Memory B cell (primary cell): ENCODE measurements around the gene ALK.

Experiments used
- ATAC-seq: fragments of 150-1000 bp; cut with Tn5 transposase; 2 replicates; pipeline ENCODE4 v1.10.0; 2021; ENCODE audit warnings: low read depth, mild to moderate bottlenecking, moderate library complexity
- DNase-seq, 2 donors: peaks; one replicate each; pipeline ENCODE4 v3.0.0; 2022; ENCODE audit warnings: low spot score in 2 of 2
- H3K27ac Mint-ChIP-seq: one replicate; pipeline ENCODE4 v1.8.0; 2022; ENCODE audit warnings: mild to moderate bottlenecking, moderate library complexity, mixed read lengths
- H3K27me3 Mint-ChIP-seq: one replicate; pipeline ENCODE4 v1.8.0; 2022; ENCODE audit warnings: mixed read lengths
- H3K36me3 Mint-ChIP-seq: one replicate; pipeline ENCODE4 v1.8.0; 2022; ENCODE audit warnings: mild to moderate bottlenecking, mixed read lengths
- H3K4me1 Mint-ChIP-seq: one replicate; pipeline ENCODE4 v1.8.0; 2022; ENCODE audit warnings: mixed read lengths
- H3K4me3 Mint-ChIP-seq: one replicate; pipeline ENCODE4 v1.8.0; 2022; ENCODE audit warnings: mild to moderate bottlenecking, moderate library complexity, mixed read lengths
- H3K9me3 Mint-ChIP-seq: one replicate; pipeline ENCODE4 v1.8.0; 2022; ENCODE audit warnings: mixed read lengths

The ALK gene

DNA sequence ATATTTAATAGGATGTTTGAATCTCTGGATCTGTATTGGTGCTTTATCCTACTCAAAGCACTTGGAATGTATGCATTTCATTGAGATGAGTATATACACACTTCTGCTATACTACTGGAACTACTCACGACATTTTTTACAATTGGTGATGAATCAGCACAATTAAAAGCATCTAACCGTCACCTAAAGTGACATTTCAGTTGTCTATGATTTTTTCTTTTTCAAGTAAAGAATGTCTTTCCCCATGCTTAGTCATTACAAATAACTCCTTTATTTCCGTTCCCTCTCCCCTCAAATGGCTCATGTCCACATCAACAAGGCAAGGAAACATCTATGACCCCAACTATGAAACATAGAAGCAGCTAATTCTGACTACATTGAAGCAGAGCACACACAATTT lies 728.9 kb downstream of the ALK start:
- DNase-seq (no peak), ATAC-seq (no peak)
- Mint-ChIP-seq H3K27ac (no peak overlapping the region), H3K36me3 (peaks cover 5% of the 10 kb centered on the region), H3K4me1 (no peaks in the 10 kb centered on the region), H3K9me3 (peaks cover 2% of the 10 kb centered on the region), H3K4me3 (no peak overlapping the region), H3K27me3 (peaks cover 1% of the 10 kb centered on the region)

DNA sequence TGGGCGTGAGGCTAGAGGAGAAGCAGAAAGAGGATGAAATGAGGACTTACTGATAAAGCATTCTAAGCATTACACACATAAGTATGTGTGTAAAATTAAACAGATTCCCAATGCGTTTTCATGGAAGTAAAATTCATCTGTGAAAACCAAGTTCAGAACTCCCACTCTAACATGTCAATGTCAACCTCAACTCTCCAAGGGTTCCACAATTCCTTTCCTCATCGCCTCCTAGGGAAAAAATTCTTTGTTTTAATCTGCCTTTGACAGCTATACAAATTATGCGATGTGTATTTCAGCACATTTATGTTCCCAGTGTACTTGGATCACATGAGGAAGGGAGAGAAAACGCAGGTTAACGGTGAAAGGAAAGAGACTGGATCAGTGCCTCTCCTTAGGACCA lies 729.6 kb downstream of the ALK start:
- no peak overlapping the region for H3K4me3 Mint-ChIP-seq
- peaks cover 1% of the 10 kb centered on the region for H3K27me3 Mint-ChIP-seq
- H3K27ac Mint-ChIP-seq, result no peak overlapping the region
- H3K4me1 Mint-ChIP-seq, result no peaks in the 10 kb centered on the region
- H3K9me3 Mint-ChIP-seq, result peaks cover 2% of the 10 kb centered on the region
- no peak for DNase-seq
- peaks cover 8% of the 10 kb centered on the region for H3K36me3 Mint-ChIP-seq
- no peak for ATAC-seq

DNA sequence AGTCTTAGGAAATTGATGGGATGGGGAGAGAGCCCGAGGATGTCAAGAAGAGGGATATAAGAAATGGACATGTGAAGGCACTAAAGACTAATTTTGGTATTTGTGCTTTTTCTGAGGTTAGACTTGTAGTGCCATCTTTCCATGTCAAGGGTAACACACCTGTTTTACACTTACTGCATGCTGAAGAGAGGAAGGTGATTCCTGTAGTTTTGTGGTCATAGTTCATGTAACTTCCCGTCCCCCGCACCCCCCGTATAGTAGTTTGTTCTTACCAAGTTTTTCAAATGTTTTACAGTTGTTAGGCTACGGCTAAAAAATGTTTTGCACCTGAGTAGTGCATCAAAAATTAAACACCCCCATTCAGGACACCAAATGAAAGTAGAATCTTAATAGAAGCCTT lies 732.3 kb downstream of the ALK start:
- no peak for ATAC-seq
- Mint-ChIP-seq H3K4me1 (no peaks in the 10 kb centered on the region), H3K27me3 (no peaks in the 10 kb centered on the region), H3K9me3 (peaks cover 2% of the 10 kb centered on the region), H3K4me3 (no peak overlapping the region), H3K36me3 (peaks cover 11% of the 10 kb centered on the region), H3K27ac (no peak overlapping the region)
- DNase-seq, result no peak

DNA sequence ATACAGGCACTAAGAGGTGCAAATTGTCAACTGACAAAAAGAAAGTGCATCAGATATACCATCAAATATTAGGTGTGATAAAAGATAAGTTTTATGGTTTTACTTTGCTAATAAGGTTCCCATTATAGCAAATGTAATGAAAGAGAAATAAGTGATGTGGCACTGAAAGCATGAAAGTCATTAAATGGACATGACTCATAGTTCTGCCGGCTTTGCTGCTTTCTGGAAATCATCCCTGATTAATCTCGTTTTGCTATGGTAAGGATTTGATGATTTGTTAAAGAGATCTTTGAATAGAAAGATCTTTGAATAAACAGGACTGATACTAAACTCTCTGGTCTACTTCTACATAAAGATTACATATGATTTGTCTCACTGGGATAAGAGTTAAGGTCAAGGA lies 733.5 kb downstream of the ALK start:
- Mint-ChIP-seq H3K36me3 (peaks cover 11% of the 10 kb centered on the region), H3K27me3 (no peaks in the 10 kb centered on the region), H3K4me1 (no peaks in the 10 kb centered on the region), H3K4me3 (no peak overlapping the region), H3K27ac (no peak overlapping the region), H3K9me3 (peaks cover 2% of the 10 kb centered on the region)
- DNase-seq, result no peak
- no peak for ATAC-seq

DNA sequence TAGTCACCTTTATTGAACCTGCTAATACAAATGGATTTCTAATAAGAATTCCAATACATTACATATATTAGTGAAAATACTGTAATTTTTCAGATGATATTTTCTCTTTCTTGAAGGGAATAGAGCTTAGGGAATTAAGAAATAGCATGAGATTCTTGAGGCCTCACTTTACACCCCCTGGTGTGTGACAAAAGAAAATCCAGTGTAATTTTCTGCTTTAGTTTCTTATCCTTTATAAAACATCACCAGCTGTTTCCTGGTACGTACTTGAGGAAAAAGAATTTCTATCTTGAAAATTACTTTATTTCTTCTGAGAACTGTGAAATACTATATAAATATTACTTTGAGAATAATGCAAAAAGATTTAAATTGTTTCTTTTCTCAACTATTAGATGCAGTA lies 734.6 kb downstream of the ALK start:
- Mint-ChIP-seq H3K36me3 (peaks cover 11% of the 10 kb centered on the region), H3K4me1 (no peaks in the 10 kb centered on the region), H3K4me3 (no peak overlapping the region), H3K27ac (no peak overlapping the region), H3K9me3 (peaks cover 2% of the 10 kb centered on the region), H3K27me3 (no peaks in the 10 kb centered on the region)
- no peak for DNase-seq
- no peak for ATAC-seq

DNA sequence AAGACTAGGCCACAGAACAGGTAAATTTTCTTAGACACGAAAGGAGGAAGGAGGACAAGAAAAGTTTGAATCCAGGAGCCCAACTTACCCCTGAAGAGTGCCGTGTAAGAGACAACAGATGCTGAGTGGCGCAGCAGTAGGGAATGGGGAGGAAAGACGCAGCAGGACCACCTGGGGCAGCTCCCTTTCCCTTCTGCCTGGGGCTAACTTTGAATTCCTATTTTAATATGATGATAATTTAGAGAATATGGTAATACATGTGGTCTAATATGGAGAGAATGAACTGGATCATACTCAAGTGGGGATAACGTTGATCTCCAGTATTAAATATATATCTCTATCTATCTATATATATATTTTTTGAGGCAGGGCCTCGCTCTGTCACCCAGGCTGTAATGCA lies 736.9 kb downstream of the ALK start:
- Mint-ChIP-seq H3K4me3 (no peak overlapping the region), H3K36me3 (peaks cover 11% of the 10 kb centered on the region), H3K27me3 (no peaks in the 10 kb centered on the region), H3K4me1 (no peaks in the 10 kb centered on the region), H3K9me3 (peaks cover 2% of the 10 kb centered on the region), H3K27ac (peak overlapping the region; percentile 39)
- ATAC-seq, result no peak
- DNase-seq, result no peak

DNA sequence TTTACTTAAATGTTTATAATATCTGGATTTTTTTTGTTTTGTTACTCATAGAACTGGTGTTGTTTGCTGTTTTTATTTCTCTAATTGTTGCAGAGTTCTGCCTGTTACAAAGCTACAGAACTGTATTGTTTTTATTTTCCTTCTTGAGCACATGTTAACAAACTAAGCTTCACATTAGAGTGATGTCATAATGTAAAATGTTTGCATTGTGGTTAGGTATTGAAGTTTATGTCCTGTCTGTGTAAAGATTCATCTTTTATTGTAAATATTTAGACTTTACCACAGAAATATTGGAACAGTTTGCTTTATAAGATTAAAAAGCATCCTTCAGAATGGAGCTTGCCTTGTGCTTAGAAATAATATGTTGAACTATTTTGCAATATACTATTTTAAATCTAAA lies 738.5 kb downstream of the ALK start:
- Mint-ChIP-seq H3K27ac (no peak overlapping the region), H3K4me3 (no peak overlapping the region), H3K4me1 (no peaks in the 10 kb centered on the region), H3K36me3 (peaks cover 9% of the 10 kb centered on the region), H3K9me3 (peaks cover 2% of the 10 kb centered on the region), H3K27me3 (no peaks in the 10 kb centered on the region)
- ATAC-seq (no peak), DNase-seq (no peak)

DNA sequence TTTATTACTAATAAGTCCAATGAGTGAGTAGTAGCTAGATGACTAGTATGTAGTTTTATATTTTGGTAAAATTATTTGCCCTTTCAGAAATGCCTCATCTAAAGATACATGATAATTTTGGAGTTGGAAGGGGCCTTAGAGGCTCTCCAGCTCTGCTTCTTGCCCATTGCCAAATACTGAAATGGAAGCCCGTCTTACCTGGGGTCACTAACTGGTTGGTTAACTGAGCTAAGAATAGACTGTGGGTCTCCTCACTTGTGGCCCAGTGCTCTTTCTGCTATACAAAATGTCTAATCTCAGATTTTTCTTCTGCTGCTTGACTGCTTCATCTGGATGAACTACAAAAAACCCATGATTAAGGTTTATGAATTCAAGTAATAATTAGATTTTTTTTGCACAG lies 739.1 kb downstream of the ALK start:
- no peak overlapping the region for H3K27ac Mint-ChIP-seq
- peaks cover 4% of the 10 kb centered on the region for H3K36me3 Mint-ChIP-seq
- ATAC-seq (no peak), DNase-seq (no peak)
- no peaks in the 10 kb centered on the region for H3K4me1 Mint-ChIP-seq
- no peaks in the 10 kb centered on the region for H3K9me3 Mint-ChIP-seq
- H3K27me3 Mint-ChIP-seq, result no peaks in the 10 kb centered on the region
- no peak overlapping the region for H3K4me3 Mint-ChIP-seq

DNA sequence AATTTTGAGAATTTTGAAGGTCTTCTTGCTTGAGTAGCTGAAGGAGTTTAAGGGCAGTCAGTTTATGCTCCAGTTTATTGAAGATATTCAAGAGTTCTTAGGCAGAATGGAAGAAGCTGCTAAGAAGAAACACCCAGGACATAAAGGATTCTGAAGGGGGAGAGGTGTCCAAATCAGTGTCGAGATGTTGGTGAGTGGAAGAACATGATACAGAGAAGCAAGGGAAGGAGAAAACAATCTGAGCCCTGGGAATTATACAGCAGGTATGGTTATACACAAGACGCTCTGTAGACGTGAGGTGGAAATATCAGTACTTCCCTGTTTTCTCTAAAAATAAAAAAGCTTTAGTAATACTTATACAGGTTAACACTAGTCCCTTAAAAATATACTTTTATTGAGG lies 746.0 kb downstream of the ALK start:
- H3K4me1 Mint-ChIP-seq, result no peaks in the 10 kb centered on the region

DNA sequence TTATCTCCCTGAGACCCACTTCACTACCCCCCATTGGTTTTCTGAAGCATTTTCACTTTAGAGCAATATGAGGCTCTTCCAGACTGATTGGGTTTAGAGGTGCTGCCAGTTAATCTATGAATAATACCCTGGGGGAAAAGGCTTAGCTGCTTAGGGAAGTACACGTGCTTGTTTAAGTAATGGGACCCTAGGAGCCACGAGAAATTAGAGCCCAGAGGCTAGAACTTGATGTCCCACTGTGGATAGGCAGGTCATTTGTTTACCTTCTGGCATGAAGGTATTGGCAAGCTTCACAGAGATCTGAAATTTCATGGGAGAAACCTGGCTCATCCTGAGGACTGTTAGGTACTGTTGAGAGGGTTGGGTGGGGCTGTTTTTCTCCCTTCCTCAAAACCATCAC lies 746.4 kb downstream of the ALK start:
- no peak overlapping the region for H3K27ac Mint-ChIP-seq
- peaks cover 29% of the 10 kb centered on the region for H3K36me3 Mint-ChIP-seq
- no peaks in the 10 kb centered on the region for H3K9me3 Mint-ChIP-seq
- ATAC-seq (no peak), DNase-seq (no peak)
- no peaks in the 10 kb centered on the region for H3K27me3 Mint-ChIP-seq
- no peak overlapping the region for H3K4me3 Mint-ChIP-seq
- no peaks in the 10 kb centered on the region for H3K4me1 Mint-ChIP-seq

More for the DNA sequence above, 746.0 kb downstream of the ALK start:
- DNase-seq (no peak), ATAC-seq (no peak)
- H3K27ac Mint-ChIP-seq, result no peak overlapping the region
- H3K4me3 Mint-ChIP-seq, result no peak overlapping the region
- no peaks in the 10 kb centered on the region for H3K9me3 Mint-ChIP-seq
- H3K36me3 Mint-ChIP-seq, result peaks cover 29% of the 10 kb centered on the region
- no peaks in the 10 kb centered on the region for H3K27me3 Mint-ChIP-seq

DNA sequence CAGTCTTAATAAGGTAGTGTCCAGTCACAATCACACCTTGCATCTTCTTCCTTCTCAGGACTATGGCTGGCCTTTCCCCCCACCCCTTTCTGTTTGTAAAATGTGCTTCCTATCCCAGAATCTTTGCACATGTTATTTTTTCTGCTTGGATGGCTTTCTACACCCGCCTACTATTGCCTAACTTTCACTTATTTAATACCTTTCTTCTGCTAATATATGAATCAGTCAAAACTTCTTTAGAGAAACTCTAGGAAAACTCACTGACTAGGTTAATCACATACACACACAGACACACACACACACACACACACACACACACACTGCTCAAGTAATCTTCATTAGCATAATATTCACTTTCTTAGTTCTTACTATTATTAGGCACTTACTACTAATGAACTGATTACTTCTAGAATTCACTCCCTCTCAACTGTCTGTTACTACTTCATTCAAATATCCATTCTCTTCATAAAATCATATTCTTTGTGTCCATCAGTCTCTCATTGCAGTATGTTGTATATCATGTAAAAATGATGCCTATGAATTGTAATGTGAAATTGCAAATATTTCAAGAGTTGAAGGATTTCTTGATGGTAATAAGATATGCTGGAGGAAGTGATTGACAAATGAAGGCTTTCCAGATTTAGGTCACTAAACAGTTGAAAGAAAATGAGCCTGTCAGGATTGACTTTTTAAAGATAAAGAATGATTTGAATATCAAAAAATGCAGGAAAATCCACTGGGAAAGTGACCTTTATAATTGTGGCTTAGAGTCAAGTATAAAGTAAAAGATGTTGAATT lies 754.9 kb downstream of the ALK start:
- Mint-ChIP-seq H3K27ac (peak overlapping the region; percentile 17), H3K27me3 (no peaks in the 10 kb centered on the region), H3K4me1 (peaks cover 8% of the 10 kb centered on the region), H3K4me3 (no peak overlapping the region), H3K36me3 (peaks cover 14% of the 10 kb centered on the region), H3K9me3 (no peaks in the 10 kb centered on the region)
- ATAC-seq, result no peak
- DNase-seq, result no peak

DNA sequence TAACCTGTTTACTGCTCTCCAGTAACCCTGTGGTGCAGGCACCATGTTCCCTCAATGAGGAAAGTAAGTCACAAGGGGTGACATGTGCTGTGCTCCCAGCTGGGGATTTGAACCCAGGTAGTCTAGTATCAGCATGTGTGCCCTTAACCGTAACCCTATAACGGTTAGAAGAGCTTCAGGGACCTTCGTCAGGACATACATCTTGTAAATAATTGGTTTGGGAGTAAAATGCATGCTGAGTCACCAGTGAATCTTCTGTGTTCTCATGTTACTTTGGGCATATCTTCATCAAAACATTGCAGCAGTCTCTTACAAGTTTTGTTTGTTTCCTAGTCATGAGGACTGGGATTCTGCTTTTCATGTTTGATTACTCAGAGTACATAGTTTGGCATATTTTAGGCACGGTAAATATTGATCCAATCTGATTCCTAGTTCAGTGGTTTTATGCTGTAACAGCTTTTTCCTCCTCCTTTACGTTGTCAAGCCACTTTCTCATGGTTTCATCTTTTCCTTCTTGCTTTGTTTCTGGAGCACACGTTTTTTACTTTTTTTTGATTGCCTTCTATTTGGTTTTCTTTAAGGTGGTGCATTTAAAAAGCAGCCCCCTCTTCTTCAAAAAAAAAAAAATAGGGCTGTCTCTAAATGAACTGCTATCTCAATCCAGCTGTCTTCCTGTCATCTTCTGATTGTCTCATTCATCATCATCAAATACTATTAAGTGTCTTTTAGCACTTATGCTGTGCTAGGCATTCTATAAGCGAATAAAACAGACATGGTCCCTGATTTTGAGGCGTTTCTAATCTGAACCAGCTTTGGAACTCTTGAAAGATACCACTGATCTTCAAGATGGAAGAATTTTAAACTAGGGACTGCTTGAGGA lies 755.8 kb downstream of the ALK start:
- Mint-ChIP-seq H3K4me1 (peaks cover 8% of the 10 kb centered on the region), H3K27me3 (no peaks in the 10 kb centered on the region), H3K27ac (no peak overlapping the region), H3K36me3 (peaks cover 10% of the 10 kb centered on the region), H3K4me3 (no peak overlapping the region), H3K9me3 (no peaks in the 10 kb centered on the region)
- ATAC-seq (no peak), DNase-seq (no peak)

DNA sequence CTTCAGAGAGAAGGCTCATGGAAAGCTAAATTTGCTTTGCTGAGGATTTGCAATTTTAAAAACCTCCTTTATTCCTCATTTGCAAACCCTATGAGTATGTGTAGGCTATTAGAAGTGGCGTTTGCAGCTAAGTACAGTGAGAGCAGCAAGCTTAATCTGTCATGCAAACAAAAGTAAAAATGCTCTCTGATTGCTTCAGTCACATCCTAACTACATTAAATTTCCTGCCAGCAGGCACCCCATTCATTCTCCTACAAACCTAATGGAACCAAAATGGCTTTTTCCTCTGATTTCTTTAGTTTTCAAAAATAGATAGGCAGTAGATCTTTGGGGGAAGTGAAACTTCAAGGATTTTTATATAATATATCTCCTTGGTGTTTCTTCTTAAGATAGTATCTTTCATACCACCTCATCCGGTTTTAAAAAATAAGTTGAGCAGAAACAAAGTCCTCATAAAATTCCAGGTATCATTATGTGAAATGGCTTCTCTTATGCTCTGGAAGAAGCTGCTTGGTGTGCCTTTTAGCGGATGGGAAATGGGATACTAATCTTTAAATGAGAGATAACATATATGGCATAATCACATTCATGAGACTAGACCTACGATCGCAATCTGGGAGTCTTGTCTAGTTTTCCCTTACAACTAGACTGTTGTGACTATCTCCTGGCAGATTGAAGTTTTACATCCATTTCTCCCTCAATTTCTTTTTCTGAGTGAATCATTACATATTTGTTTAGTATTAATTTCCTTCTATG lies 757.1 kb downstream of the ALK start:
- DNase-seq, result no peak
- H3K27ac Mint-ChIP-seq, result peak overlapping the region; percentile 49
- H3K9me3 Mint-ChIP-seq, result no peaks in the 10 kb centered on the region
- H3K4me1 Mint-ChIP-seq, result peaks cover 8% of the 10 kb centered on the region
- no peak for ATAC-seq
- no peak overlapping the region for H3K4me3 Mint-ChIP-seq
- peaks cover 9% of the 10 kb centered on the region for H3K36me3 Mint-ChIP-seq
- no peaks in the 10 kb centered on the region for H3K27me3 Mint-ChIP-seq
